ENCODE data around the gene EIF5A.

GRCh38 chr17:7361906-7362305 is 54.5 kb downstream of the EIF5A start:
- TF ChIP-seq CTCF (conservative IDR thresholded peaks at IDR 0.05 in 1 of 2, IDR thresholded peaks at IDR 0.05 in 1 of 2; ENCODE audit: low read depth in 1 of 2, low read length in 2 of 2) (no peak), EZH2 (IDR thresholded peaks at IDR 0.05; ENCODE audit: low read length, missing control alignments) (no peak)

Data from fibroblast of lung (primary cell).